Measurements from ENCODE around the gene PDIK1L. TPM values are rescaled to one million over a fixed set of nuclear protein-coding genes. Genes with fewer than 3 reads are reported as not detected.

Gene PDIK1L
- total and polyA plus RNA-seq, 2 donors (not counting 3 experiments of a cell fraction or from before 2014, with no cell fraction given), result 1.6 to 5.6 TPM

DNA sequence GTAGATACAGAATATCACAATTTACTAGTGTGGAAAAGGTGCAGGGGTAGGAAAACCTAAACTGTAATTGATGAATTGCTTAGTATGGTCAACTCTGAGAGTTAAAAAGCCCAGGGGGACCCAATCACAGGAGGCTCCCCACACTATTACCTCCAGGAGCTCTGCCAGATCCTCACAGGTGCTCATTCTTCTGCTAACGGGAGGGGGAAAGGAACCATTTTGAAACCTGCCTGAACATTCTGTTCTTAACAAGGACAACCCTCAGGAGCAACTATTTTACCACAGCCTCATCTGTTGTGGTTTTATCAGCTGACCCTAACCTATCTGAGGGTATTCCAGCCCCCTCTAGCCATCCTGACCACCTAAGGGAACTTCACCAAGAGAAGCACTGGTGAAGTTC, 19.1 kb downstream of the PDIK1L start:
- no peaks in the 10 kb centered on the region for H3K27me3 ChIP-seq (ENCODE audit: control insufficient read depth in 2 of 2, insufficient read depth in 2 of 2, low read length in 2 of 2)
- no peaks in the 10 kb centered on the region for H3K36me3 ChIP-seq (ENCODE audit: control insufficient read depth in 2 of 2, extremely low read depth in 1 of 2, insufficient read depth in 2 of 2, low read length in 2 of 2)
- H3K27ac ChIP-seq (ENCODE audit: insufficient read depth, low read depth, low read length), result no peak overlapping the region
- ChIA-PET POLR2A (no interaction called here), CTCF (interaction anchor here (1.1 to 6.5 kb wide), 3 partner anchors 8 to 14 kb away, joined by 4 to 62 read pairs (median 5); no protein-coding TSS in a partner anchor)
- no peaks in the 10 kb centered on the region for H3K79me2 ChIP-seq (ENCODE audit: control insufficient read depth, insufficient read depth, low read length)
- no peak overlapping the region for H2AFZ ChIP-seq (ENCODE audit: low read depth, low read length)
- H3K9ac ChIP-seq (replicated peaks; ENCODE audit: extremely low read depth, insufficient read depth, low read length), result no peak overlapping the region
- FAIRE-seq (no peak), DNase-seq (ENCODE audit: low read depth, low spot score) (no peak)
- H3K9me1 ChIP-seq (replicated peaks; ENCODE audit: control insufficient read depth, extremely low read depth, insufficient read depth, low read length), result no peaks in the 10 kb centered on the region
- TF ChIP-seq, protein P1, sequence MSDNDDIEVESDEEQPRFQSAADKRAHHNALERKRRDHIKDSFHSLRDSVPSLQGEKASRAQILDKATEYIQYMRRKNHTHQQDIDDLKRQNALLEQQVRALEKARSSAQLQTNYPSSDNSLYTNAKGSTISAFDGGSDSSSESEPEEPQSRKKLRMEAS (IDR thresholded peaks at IDR 0.05; ENCODE audit: insufficient read depth, insufficient read length), result no peak
- TF ChIP-seq JUN (IDR thresholded peaks at IDR 0.05; ENCODE audit: borderline replicate concordance, insufficient read depth, insufficient read length, low read depth) (no peak), POLR2A (IDR thresholded peaks at IDR 0.05; ENCODE audit: low read depth, low read length) (no peak), EZH2 (IDR thresholded peaks at IDR 0.05; ENCODE audit: borderline replicate concordance, low read depth, low read length, severe bottlenecking) (no peak), MYC (IDR thresholded peaks at IDR 0.05; ENCODE audit: low read depth, low read length) (no peak), GATA2 (IDR thresholded peaks at IDR 0.05; ENCODE audit: insufficient read depth, insufficient read length, low read depth, low read length) (no peak), FOS (IDR thresholded peaks at IDR 0.05; ENCODE audit: borderline replicate concordance, insufficient read depth, low read length) (no peak), POLR2AphosphoS5 (IDR thresholded peaks at IDR 0.05; ENCODE audit: insufficient read depth, low read depth, low read length) (no peak)
- TF ChIP-seq, protein P2, sequence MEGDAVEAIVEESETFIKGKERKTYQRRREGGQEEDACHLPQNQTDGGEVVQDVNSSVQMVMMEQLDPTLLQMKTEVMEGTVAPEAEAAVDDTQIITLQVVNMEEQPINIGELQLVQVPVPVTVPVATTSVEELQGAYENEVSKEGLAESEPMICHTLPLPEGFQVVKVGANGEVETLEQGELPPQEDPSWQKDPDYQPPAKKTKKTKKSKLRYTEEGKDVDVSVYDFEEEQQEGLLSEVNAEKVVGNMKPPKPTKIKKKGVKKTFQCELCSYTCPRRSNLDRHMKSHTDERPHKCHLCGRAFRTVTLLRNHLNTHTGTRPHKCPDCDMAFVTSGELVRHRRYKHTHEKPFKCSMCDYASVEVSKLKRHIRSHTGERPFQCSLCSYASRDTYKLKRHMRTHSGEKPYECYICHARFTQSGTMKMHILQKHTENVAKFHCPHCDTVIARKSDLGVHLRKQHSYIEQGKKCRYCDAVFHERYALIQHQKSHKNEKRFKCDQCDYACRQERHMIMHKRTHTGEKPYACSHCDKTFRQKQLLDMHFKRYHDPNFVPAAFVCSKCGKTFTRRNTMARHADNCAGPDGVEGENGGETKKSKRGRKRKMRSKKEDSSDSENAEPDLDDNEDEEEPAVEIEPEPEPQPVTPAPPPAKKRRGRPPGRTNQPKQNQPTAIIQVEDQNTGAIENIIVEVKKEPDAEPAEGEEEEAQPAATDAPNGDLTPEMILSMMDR (IDR thresholded peaks at IDR 0.05; ENCODE audit: extremely low read depth in 1 of 2, insufficient read depth in 1 of 2, low read depth in 1 of 2, low read length in 2 of 2), result no peak
- intact Hi-C loops (cut with micrococcal nuclease) (no loop called here), dilution Hi-C loops (cut with MboI; ENCODE audit: extremely low pct_ligation_motif_present, low sequenced_read_pairs) (no loop called here)
- BruUV-seq (replicated peaks), result no TSS peak
- no peaks in the 10 kb centered on the region for H3K9me3 ChIP-seq (replicated peaks; ENCODE audit: control insufficient read depth, insufficient read depth, low read length)
- H4K20me1 ChIP-seq (replicated peaks; ENCODE audit: control insufficient read depth, extremely low read depth, insufficient read depth, low read length), result no peaks in the 10 kb centered on the region
- H3K4me2 ChIP-seq (ENCODE audit: insufficient read depth, low read length), result no peak overlapping the region
- H3K4me3 ChIP-seq (replicated peaks in 1 of 3; ENCODE audit: insufficient read depth in 1 of 3, low read depth in 1 of 3, low read length in 3 of 3), result no peak overlapping the region
- peaks cover 8% of the 10 kb centered on the region for H3K4me1 ChIP-seq (ENCODE audit: control insufficient read depth, extremely low read depth, insufficient read depth, low read length)
